HG02884 (cell line): Measurements from ENCODE around the gene RSPO1.

Experiments used
- ATAC-seq: cut with Tn5 transposase; IDR thresholded peaks from one replicate; pipeline ENCODE4 v1.9.1; 2021; ENCODE audit warnings: mild to moderate bottlenecking, moderate library complexity; ENCODE audit not compliant: unreplicated experiment

The RSPO1 gene

DNA sequence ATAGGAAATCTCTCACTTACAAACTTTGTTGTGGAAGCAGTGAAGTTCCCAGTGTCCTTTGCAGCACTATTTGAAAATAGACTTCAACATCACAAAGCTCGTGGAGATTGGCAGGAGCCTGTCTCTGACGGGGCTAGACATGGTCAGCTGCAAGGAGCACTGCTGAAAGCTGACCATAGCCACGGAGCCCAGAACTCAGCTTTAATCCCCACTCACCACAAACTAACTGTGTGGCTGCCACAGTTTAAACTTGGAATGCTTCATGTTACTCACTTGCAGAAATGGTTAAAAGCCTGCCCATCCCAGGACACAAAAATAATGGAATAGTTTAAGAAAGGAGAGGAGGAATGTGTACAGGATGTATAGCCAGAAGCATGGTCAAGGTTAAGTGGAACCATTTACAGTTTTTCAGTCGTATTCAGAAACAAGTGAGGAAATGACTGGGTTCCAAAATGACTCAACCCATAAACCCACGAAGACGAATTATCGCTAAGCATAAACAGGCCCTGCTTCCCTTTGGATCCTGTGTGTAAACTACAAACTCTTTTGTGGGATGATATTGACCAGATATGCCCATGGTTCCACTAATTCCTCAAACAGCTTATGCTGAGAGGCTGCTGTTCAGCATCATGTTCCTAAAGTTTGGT is 59.7 kb downstream of the RSPO1 start:
- no peak for ATAC-seq

DNA sequence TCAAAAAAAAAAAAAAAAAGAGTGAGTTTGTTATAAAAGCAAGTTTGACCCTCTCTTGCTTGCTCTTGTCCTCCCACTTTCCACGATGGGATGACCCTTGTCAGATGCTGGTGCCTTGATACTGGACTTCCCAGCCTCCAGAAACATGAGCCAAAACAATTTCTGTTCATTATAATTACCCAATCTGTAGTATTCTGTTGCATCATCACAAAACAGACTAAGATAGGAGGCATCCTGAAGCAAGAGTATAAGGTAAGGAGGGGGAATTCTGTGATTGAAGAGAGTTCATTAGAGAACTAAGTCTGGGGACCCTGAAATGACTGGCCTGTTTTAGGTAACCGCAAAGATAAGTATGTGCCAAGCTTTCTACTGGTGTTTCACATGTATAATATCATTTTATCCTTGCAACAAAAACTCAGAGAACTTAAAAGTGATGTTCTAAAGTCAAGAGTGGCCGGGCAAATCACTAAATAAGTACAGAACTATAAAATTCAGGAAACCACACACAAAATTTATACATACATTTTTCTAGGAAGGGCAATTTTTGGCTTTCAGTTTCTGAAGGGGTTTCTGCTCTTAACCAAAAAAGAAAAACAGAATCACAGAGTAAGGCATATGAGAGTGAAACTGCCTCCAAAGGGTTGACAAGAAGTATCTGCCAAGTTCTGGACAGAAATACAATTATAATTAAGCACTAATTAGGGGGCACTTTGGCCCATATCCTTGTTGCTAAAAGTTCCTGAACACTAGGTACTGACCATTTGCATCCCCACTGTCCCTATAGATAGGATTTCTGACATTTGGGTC is 64.0 kb downstream of the RSPO1 start:
- no peak for ATAC-seq

DNA sequence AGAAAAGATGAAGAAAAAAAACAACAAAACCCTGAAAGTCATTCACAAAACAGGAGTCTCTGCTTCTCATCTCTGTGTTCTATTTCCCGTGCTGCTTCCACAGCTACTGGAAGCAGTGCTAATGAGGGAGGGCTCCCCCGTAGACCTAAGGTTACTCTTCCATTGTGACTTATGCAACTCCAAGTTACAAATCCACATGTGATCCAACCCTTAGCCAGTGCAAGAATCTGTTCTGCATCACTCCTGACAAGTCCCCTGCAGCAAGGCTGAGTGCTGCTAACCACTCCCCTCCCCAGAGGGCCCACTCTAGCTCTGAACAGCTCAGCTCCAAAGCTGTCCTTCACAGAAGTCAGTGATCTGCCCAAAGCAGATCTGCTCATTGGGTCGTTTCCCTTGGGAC is 67.7 kb downstream of the RSPO1 start:
- no peak for ATAC-seq

DNA sequence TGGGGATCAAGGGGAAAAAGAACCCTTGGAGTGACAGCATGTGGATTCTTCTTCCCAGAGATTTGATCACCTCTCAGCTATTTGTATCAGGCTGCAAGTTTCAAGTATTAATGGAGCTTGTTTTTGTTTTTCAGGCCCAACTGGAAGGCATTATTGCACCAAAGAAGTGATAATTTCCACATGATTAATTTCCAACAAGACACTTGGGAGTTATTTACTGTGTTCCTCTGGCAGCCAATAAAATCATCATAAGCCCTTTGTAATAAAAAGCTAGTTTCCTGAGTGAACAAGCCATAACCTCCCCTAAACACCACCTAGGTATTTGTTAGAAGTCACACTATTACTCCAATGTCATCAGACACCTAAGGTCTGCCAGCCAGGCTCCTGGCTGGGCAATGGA is 69.8 kb downstream of the RSPO1 start:
- ATAC-seq = no peak

DNA sequence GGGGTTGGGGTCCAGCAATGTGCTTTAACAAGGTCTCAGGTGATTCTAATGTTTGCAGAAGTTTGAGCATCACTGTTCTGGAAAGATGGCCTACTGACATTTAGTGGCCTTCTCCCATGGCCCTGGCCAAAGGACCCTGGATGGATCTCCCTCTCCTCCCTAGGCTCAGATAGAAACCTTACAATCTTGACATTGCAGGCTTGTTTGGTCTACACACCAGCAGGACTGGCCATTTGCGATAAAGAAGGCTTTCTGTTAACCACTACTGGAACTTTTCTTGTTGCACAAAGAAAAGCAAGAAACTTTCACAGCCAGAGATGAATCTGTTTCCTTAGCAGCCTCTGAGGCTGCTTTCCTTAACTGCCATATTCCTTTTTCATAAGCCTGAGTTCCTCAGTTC is 71.7 kb downstream of the RSPO1 start:
- no peak for ATAC-seq
